ENCODE results near the gene RBM3.
"Not testable (repeated sequence)": the region's sequence is repeated elsewhere in the genome, so short reads cannot be mapped to it uniquely, and the experiment has no call there.

RBM3 gene

GRCh38 chrX:48540028-48540375 lies 34.3 kb upstream of the RBM3 start:
- Histone ChIP-seq H3K9ac (ENCODE audit: low read length) (peak overlapping the region; percentile 95), H3K27ac (ENCODE audit: low read length) (peak overlapping the region; percentile 76)

DNA sequence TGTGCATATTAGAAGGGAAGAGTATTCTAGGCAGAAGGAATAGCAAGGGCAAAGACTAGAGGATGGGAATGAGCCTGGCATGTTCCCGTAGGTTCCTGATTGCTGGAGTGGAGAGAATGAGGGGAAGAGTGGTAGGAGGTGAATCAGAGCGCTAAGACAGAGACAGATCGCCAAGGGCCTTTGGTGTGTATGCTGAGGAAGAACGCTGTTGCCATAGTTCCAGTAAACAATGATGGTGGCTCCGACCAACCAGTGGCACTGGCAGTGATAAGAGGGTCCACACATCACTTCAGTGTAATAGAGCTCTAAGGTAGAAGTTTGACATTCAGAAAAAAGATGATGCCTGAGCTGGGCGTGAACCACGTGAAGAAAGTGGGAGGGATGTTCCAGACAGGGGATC lies 33.8 kb upstream of the RBM3 start:
- Histone ChIP-seq H3K27ac (ENCODE audit: low read length) (no peak overlapping the region), H3K4me2 (ENCODE audit: low read length) (peak overlapping the region; percentile 92), H3K27me3 (ENCODE audit: low read depth, low read length) (no peaks in the 10 kb centered on the region), H3K36me3 (replicated peaks; ENCODE audit: low read depth, low read length) (peaks cover 4% of the 10 kb centered on the region), H3K4me1 (ENCODE audit: low read length) (peaks cover 12% of the 10 kb centered on the region), H3K9ac (ENCODE audit: low read length) (peak overlapping the region; percentile 95), H3K79me2 (ENCODE audit: low read length) (peaks cover 17% of the 10 kb centered on the region), H3K4me3 (ENCODE audit: low read length) (peak overlapping the region; percentile 99), H3K9me3 (ENCODE audit: insufficient read depth, low read length) (no peaks in the 10 kb centered on the region), H4K20me1 (ENCODE audit: insufficient read depth, low read length) (peaks cover 8% of the 10 kb centered on the region; the same call in 1 of the 2 replicates), H2AFZ (ENCODE audit: low read depth, low read length) (no peak overlapping the region)
- TF ChIP-seq EZH2phosphoT487 (IDR thresholded peaks at IDR 0.05; ENCODE audit: low read depth) (no peak), CTCF (IDR thresholded peaks at IDR 0.05; ENCODE audit: low read depth, low read length) (no peak)

More at GRCh38 chrX:48540028-48540375, 34.3 kb upstream of the RBM3 start:
- peaks cover 17% of the 10 kb centered on the region for H3K79me2 ChIP-seq (ENCODE audit: low read length)
- peak overlapping the region; percentile 99 for H3K4me3 ChIP-seq (ENCODE audit: low read length)
- no peaks in the 10 kb centered on the region for H3K27me3 ChIP-seq (ENCODE audit: low read depth, low read length)
- no peaks in the 10 kb centered on the region for H3K9me3 ChIP-seq (ENCODE audit: insufficient read depth, low read length)
- peaks cover 4% of the 10 kb centered on the region for H3K36me3 ChIP-seq (replicated peaks; ENCODE audit: low read depth, low read length)
- no peak for TF ChIP-seq CTCF (IDR thresholded peaks at IDR 0.05; ENCODE audit: low read depth, low read length)
- TF ChIP-seq EZH2phosphoT487 (IDR thresholded peaks at IDR 0.05; ENCODE audit: low read depth): no peak
- peaks cover 12% of the 10 kb centered on the region for H3K4me1 ChIP-seq (ENCODE audit: low read length)
- peak overlapping the region; percentile 92 for H3K4me2 ChIP-seq (ENCODE audit: low read length)
- H2AFZ ChIP-seq (ENCODE audit: low read depth, low read length): peak overlapping the region; percentile 59; the same call in 1 of the 2 replicates
- peaks cover 8% of the 10 kb centered on the region; the same call in 1 of the 2 replicates for H4K20me1 ChIP-seq (ENCODE audit: insufficient read depth, low read length)

GRCh38 chrX:48541140-48541814 lies 33.0 kb upstream of the RBM3 start:
- Histone ChIP-seq H3K9ac (ENCODE audit: low read length) (no peak overlapping the region), H3K9me3 (ENCODE audit: insufficient read depth, low read length) (no peaks in the 10 kb centered on the region), H3K79me2 (ENCODE audit: low read length) (peaks cover 17% of the 10 kb centered on the region), H3K4me2 (ENCODE audit: low read length) (no peak overlapping the region), H3K4me3 (ENCODE audit: low read length) (no peak overlapping the region), H3K27ac (ENCODE audit: low read length) (no peak overlapping the region), H3K4me1 (ENCODE audit: low read length) (peaks cover 12% of the 10 kb centered on the region), H4K20me1 (ENCODE audit: insufficient read depth, low read length) (peaks cover 8% of the 10 kb centered on the region; the same call in 1 of the 2 replicates), H3K27me3 (ENCODE audit: low read depth, low read length) (no peaks in the 10 kb centered on the region), H3K36me3 (replicated peaks; ENCODE audit: low read depth, low read length) (peaks cover 4% of the 10 kb centered on the region), H2AFZ (ENCODE audit: low read depth, low read length) (no peak overlapping the region)
- no peak for TF ChIP-seq CTCF (IDR thresholded peaks at IDR 0.05; ENCODE audit: low read depth, low read length)

GRCh38 chrX:48548871-48549270 lies 25.4 kb upstream of the RBM3 start:
- Histone ChIP-seq H3K27ac (ENCODE audit: low read length) (no peak overlapping the region), H3K9me3 (ENCODE audit: insufficient read depth, low read length) (no peaks in the 10 kb centered on the region), H3K4me1 (ENCODE audit: low read length) (no peaks in the 10 kb centered on the region), H4K20me1 (ENCODE audit: insufficient read depth, low read length) (no peaks in the 10 kb centered on the region), H3K27me3 (ENCODE audit: low read depth, low read length) (no peaks in the 10 kb centered on the region), H3K79me2 (ENCODE audit: low read length) (no peaks in the 10 kb centered on the region), H3K36me3 (replicated peaks; ENCODE audit: low read depth, low read length) (peaks cover 4% of the 10 kb centered on the region), H3K4me3 (ENCODE audit: low read length) (no peak overlapping the region), H3K9ac (ENCODE audit: low read length) (no peak overlapping the region), H2AFZ (ENCODE audit: low read depth, low read length) (no peak overlapping the region), H3K4me2 (ENCODE audit: low read length) (no peak overlapping the region)
- TF ChIP-seq CTCF (IDR thresholded peaks at IDR 0.05; ENCODE audit: low read depth, low read length): no peak
- TF ChIP-seq EZH2phosphoT487 (IDR thresholded peaks at IDR 0.05; ENCODE audit: low read depth): no peak

DNA sequence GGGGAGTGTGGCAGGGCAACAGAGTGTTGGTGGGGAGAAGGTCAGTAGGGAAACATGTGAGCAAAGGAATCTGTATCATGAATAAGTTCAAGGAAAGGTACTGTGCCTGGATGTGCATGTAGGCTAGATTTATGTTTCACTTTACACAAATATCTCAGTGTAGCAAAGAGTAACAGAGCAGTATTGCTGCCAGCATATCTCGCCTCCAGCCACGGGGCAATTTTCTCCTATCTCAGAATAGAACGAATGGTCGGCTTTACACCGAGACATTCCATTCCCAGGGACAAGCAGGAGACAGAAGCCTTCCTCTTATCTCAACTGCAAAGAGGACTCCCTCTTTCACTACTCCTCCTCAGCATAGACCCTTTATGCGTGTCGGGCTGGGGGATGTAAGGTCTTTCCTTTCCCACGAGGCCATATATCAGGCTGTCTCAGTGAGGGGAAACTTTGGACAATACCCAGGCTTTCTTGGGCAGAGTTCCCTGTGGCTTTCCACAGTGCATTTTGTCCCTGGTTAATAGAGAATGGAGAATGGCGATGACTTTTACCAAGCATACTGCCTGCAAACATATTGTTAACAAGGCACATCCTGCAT lies 18.5 kb upstream of the RBM3 start:
- not testable (repeated sequence) for H3K9me3 ChIP-seq (ENCODE audit: insufficient read depth, low read length); H3K79me2 ChIP-seq (ENCODE audit: low read length); H3K27ac ChIP-seq (ENCODE audit: low read length); H2AFZ ChIP-seq (ENCODE audit: low read depth, low read length); H3K9ac ChIP-seq (ENCODE audit: low read length); H4K20me1 ChIP-seq (ENCODE audit: insufficient read depth, low read length); H3K27me3 ChIP-seq (ENCODE audit: low read depth, low read length); H3K4me2 ChIP-seq (ENCODE audit: low read length); H3K36me3 ChIP-seq (replicated peaks; ENCODE audit: low read depth, low read length); H3K4me3 ChIP-seq (ENCODE audit: low read length); H3K4me1 ChIP-seq (ENCODE audit: low read length)
